Liver (tissue), 9 donors: ENCODE data around the gene MAP3K19. TPM values are rescaled to one million over a fixed set of nuclear protein-coding genes. Genes with fewer than 3 reads are reported as not detected.

Experiments
- DNase-seq: peaks from one replicate; pipeline ENCODE4 v3.0.0-alpha.2; 2017; ENCODE audit warnings: low spot score
- H3K27ac ChIP-seq, 2 donors: one replicate each; pipeline ENCODE4 v1.7.0; 2013; ENCODE audit warnings: inconsistent platforms in 2 of 2, low read length in 2 of 2, control low read depth in 1 of 2, low read depth in 1 of 2, mild to moderate bottlenecking in 1 of 2
- H3K27me3 ChIP-seq, 4 donors: one replicate each; pipeline versions ENCODE4 v1.6.1 to v1.7.0; 2013; ENCODE audit warnings: low read length in 3 of 4, inconsistent platforms in 1 of 4, mild to moderate bottlenecking in 1 of 4, moderate library complexity in 1 of 4; ENCODE audit not compliant: control insufficient read depth in 4 of 4, insufficient read depth in 4 of 4
- H3K36me3 ChIP-seq, 4 donors: one replicate each; pipeline versions ENCODE4 v1.6.1 to v1.7.0; 2013; ENCODE audit warnings: low read length in 3 of 4, mild to moderate bottlenecking in 3 of 4, low read depth in 1 of 4, moderate library complexity in 1 of 4; ENCODE audit not compliant: control insufficient read depth in 4 of 4, insufficient read depth in 3 of 4
- H3K4me1 ChIP-seq, 4 donors: one replicate each; pipeline versions ENCODE4 v1.6.1 to v1.7.0; 2013; ENCODE audit warnings: low read length in 3 of 4, mild to moderate bottlenecking in 3 of 4, moderate library complexity in 1 of 4; ENCODE audit not compliant: control insufficient read depth in 4 of 4, insufficient read depth in 4 of 4
- H3K4me3 ChIP-seq, 3 donors: one replicate each; pipeline versions ENCODE4 v1.6.1 to v1.7.0; 2013; ENCODE audit warnings: low read length in 3 of 3, control low read depth in 1 of 3, low read depth in 1 of 3, mild to moderate bottlenecking in 1 of 3
- H3K9ac ChIP-seq, 2 donors: one replicate each; pipeline ENCODE4 v1.7.0; 2013; ENCODE audit warnings: low read length in 2 of 2, mild to moderate bottlenecking in 2 of 2, moderate library complexity in 2 of 2, control low read depth in 1 of 2, low read depth in 1 of 2
- H3K9me3 ChIP-seq, 4 donors: one replicate each; pipeline versions ENCODE4 v1.6.1 to v1.7.0; 2013; ENCODE audit warnings: low read length in 3 of 4; ENCODE audit not compliant: control insufficient read depth in 4 of 4
- ATF3 ChIP-seq: IDR thresholded peaks from 2 replicates; pipeline ENCODE4 v1.6.1; 2016; ENCODE audit warnings: antibody characterized with exemption
- CTCF ChIP-seq: fragments of 150-350 bp; IDR thresholded peaks from 2 replicates; pipeline ENCODE4 v1.5.1; 2017; ENCODE audit warnings: improper control_type of control experiment, low read depth, low read length; ENCODE audit not compliant: missing input control
- FOXA1 ChIP-seq: IDR thresholded peaks from 2 replicates; pipeline ENCODE4 v1.6.1; 2016; ENCODE audit warnings: antibody characterized with exemption
- GABPA ChIP-seq, 2 donors: IDR thresholded peaks in 1 of 2; conservative IDR thresholded peaks in 1 of 2; 2 replicates each; pipeline ENCODE4 v1.6.1; 2016; ENCODE audit warnings: antibody characterized with exemption in 2 of 2, mild to moderate bottlenecking in 1 of 2, moderate library complexity in 1 of 2
- HNF4A ChIP-seq, 2 donors: conservative IDR thresholded peaks; 2 replicates each; pipeline ENCODE4 v1.6.1; 2016; ENCODE audit warnings: antibody characterized with exemption in 2 of 2, mild to moderate bottlenecking in 2 of 2
- HNF4G ChIP-seq: IDR thresholded peaks from 2 replicates; pipeline ENCODE4 v1.6.1; 2016; ENCODE audit warnings: antibody characterized with exemption
- JUND ChIP-seq, 2 donors: IDR thresholded peaks; 2 replicates each; pipeline ENCODE4 v1.6.1; 2016; ENCODE audit warnings: antibody characterized with exemption in 2 of 2
- NR2F2 ChIP-seq: IDR thresholded peaks from 2 replicates; pipeline ENCODE4 v1.6.1; 2016; ENCODE audit warnings: antibody characterized with exemption
- RAD21 ChIP-seq, 2 donors: IDR thresholded peaks; 2 replicates each; pipeline ENCODE4 v1.6.1; 2016; ENCODE audit warnings: antibody characterized with exemption in 2 of 2, mild to moderate bottlenecking in 2 of 2
- RXRA ChIP-seq, 2 donors: IDR thresholded peaks; 2 replicates each; pipeline ENCODE4 v1.6.1; 2017 to 2018; ENCODE audit warnings: antibody characterized with exemption in 2 of 2, mild to moderate bottlenecking in 1 of 2
- SP1 ChIP-seq: IDR thresholded peaks from 2 replicates; pipeline ENCODE4 v1.6.1; 2018; ENCODE audit warnings: antibody characterized with exemption, mild to moderate bottlenecking
- TAF1 ChIP-seq: conservative IDR thresholded peaks from 2 replicates; pipeline ENCODE4 v1.6.1; 2016; ENCODE audit warnings: antibody characterized with exemption, mild to moderate bottlenecking
- YY1 ChIP-seq: IDR thresholded peaks from 2 replicates; pipeline ENCODE4 v1.6.1; 2016; ENCODE audit warnings: antibody characterized with exemption, mild to moderate bottlenecking
- WGBS: extraction: QIAGEN DNeasy Blood & Tissue Kit; methylation state at CpG from one replicate; pipeline ENCODE4 v1.1.7; 2013; 5-methylcytosine and 5-hydroxymethylcytosine counted together
- polyA plus RNA-seq, 2 donors: library from polyadenylated mRNA; stranded (reverse) in 1 of 2; unstranded in 1 of 2; fragments of 200-250 nt in 1 of 2; fragments of >200 nt in 1 of 2; fragmentation: Nextera tagmentation in 1 of 2; extraction: Ambion mirVana in 1 of 2; gene quantifications; one replicate each; pipeline versions ENCODE4 v1.2.1 to v1.2.3, GENCODE V29; 2013 to 2015
- total RNA-seq, 2 donors: library from RNA; depleted of rRNA; stranded (reverse); fragments of >200 nt; gene quantifications; one replicate each; pipeline ENCODE4 v1.2.3, GENCODE V29; 2014
- TF ChIP-seq, protein P1 (sequence below): IDR thresholded peaks from 2 replicates; pipeline ENCODE4 v1.6.1; 2016; ENCODE audit warnings: antibody characterized with exemption
- TF ChIP-seq, protein P2 (sequence below): IDR thresholded peaks from 2 replicates; pipeline ENCODE4 v1.6.1; 2016; ENCODE audit warnings: antibody characterized with exemption, mild to moderate bottlenecking
- TF ChIP-seq, protein P3 (sequence below): IDR thresholded peaks from 2 replicates; pipeline ENCODE4 v1.6.1; 2016; ENCODE audit warnings: antibody characterized with exemption
- donor health status: healthy.
- donor health status: healthy.
- donor health status: healthy.
- donor health status: healthy.
- donor health status: healthy.

The MAP3K19 gene
- total and polyA plus RNA-seq, 4 donors: not detected

- Histone ChIP-seq H3K36me3 (peaks cover 2 to 14% (median 9%) of the 10 kb centered on the region in 4 donors), H3K4me3 (no peak overlapping the region), H3K4me1 (peaks cover 0 to 14% (median 6%) of the 10 kb centered on the region in 4 donors), H3K9ac (no peak overlapping the region), H3K27ac (no peak overlapping the region), H3K9me3 (no peaks in the 10 kb centered on the region), H3K27me3 (no peaks in the 10 kb centered on the region)
- 92% methylated on average over 3 of the region's 3 CpGs for WGBS
- DNase-seq: no peak
- TF ChIP-seq HNF4A (conservative IDR thresholded peaks at IDR 0.05): peak in 1 of 2 donors; percentile 37
- no peak for TF ChIP-seq RAD21 (IDR thresholded peaks at IDR 0.05)
These were observed 46.6 kb upstream of the MAP3K19 start for GRCh38 chr2:135093670-135094330.

- Histone ChIP-seq H3K4me1 (peaks cover 0 to 14% (median 6%) of the 10 kb centered on the region in 4 donors), H3K4me3 (no peak overlapping the region), H3K27me3 (no peaks in the 10 kb centered on the region), H3K9me3 (no peaks in the 10 kb centered on the region), H3K27ac (no peak overlapping the region), H3K36me3 (peaks cover 2 to 14% (median 9%) of the 10 kb centered on the region in 4 donors), H3K9ac (no peak overlapping the region)
- TF ChIP-seq RXRA (IDR thresholded peaks at IDR 0.05) (no peak), JUND (IDR thresholded peaks at IDR 0.05) (no peak), HNF4G (no peak), NR2F2 (no peak), SP1 (no peak), TAF1 (no peak), RAD21 (IDR thresholded peaks at IDR 0.05) (no peak), CTCF (no peak), YY1 (no peak), GABPA (IDR thresholded peaks at IDR 0.05 in 1 of 2, conservative IDR thresholded peaks at IDR 0.05 in 1 of 2) (no peak), ATF3 (no peak), FOXA1 (no peak), HNF4A (conservative IDR thresholded peaks at IDR 0.05) (no peak)
- TF ChIP-seq, protein P1, sequence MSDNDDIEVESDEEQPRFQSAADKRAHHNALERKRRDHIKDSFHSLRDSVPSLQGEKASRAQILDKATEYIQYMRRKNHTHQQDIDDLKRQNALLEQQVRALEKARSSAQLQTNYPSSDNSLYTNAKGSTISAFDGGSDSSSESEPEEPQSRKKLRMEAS: no peak
- TF ChIP-seq, protein P2, sequence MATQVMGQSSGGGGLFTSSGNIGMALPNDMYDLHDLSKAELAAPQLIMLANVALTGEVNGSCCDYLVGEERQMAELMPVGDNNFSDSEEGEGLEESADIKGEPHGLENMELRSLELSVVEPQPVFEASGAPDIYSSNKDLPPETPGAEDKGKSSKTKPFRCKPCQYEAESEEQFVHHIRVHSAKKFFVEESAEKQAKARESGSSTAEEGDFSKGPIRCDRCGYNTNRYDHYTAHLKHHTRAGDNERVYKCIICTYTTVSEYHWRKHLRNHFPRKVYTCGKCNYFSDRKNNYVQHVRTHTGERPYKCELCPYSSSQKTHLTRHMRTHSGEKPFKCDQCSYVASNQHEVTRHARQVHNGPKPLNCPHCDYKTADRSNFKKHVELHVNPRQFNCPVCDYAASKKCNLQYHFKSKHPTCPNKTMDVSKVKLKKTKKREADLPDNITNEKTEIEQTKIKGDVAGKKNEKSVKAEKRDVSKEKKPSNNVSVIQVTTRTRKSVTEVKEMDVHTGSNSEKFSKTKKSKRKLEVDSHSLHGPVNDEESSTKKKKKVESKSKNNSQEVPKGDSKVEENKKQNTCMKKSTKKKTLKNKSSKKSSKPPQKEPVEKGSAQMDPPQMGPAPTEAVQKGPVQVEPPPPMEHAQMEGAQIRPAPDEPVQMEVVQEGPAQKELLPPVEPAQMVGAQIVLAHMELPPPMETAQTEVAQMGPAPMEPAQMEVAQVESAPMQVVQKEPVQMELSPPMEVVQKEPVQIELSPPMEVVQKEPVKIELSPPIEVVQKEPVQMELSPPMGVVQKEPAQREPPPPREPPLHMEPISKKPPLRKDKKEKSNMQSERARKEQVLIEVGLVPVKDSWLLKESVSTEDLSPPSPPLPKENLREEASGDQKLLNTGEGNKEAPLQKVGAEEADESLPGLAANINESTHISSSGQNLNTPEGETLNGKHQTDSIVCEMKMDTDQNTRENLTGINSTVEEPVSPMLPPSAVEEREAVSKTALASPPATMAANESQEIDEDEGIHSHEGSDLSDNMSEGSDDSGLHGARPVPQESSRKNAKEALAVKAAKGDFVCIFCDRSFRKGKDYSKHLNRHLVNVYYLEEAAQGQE: no peak
- TF ChIP-seq, protein P3, sequence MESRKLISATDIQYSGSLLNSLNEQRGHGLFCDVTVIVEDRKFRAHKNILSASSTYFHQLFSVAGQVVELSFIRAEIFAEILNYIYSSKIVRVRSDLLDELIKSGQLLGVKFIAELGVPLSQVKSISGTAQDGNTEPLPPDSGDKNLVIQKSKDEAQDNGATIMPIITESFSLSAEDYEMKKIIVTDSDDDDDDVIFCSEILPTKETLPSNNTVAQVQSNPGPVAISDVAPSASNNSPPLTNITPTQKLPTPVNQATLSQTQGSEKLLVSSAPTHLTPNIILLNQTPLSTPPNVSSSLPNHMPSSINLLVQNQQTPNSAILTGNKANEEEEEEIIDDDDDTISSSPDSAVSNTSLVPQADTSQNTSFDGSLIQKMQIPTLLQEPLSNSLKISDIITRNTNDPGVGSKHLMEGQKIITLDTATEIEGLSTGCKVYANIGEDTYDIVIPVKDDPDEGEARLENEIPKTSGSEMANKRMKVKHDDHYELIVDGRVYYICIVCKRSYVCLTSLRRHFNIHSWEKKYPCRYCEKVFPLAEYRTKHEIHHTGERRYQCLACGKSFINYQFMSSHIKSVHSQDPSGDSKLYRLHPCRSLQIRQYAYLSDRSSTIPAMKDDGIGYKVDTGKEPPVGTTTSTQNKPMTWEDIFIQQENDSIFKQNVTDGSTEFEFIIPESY: no peak
- DNase-seq: no peak
These were observed 45.9 kb upstream of the MAP3K19 start for GRCh38 chr2:135093193-135093592.
